Loucy (cell line): ENCODE measurements around the gene ITGB1BP1.

ENCODE experiments used
- CTCF ChIP-seq: fragments of 200-600 bp; sonication (generic); conservative IDR thresholded peaks from 2 replicates; pipeline ENCODE4 v1.5.1; 2014; ENCODE audit warnings: mild to moderate bottlenecking, antibody characterized with exemption, low read length
- EZH2phosphoT487 ChIP-seq: fragments of 200-600 bp; IDR thresholded peaks from 2 replicates; pipeline ENCODE4 v1.6.1; 2018; ENCODE audit warnings: antibody characterized with exemption, mild to moderate bottlenecking, moderate library complexity, borderline replicate concordance

GRCh38 chr2:9422321-9423099 lies 818 bp downstream of the ITGB1BP1 start:
- TF ChIP-seq CTCF: 0 out of 2 replicates have a peak, but pooled peaks have one; percentile 8
- no peak for TF ChIP-seq EZH2phosphoT487
